Measurements from ENCODE around the gene PRKAG2.
A peak's percentile ranks its signal among the peaks of the same experiment; 100 is the strongest.

The PRKAG2 gene

GRCh38 chr7:151840088-151840910 is 36.6 kb downstream of the PRKAG2 start:
- DNase-seq (ENCODE audit: low read depth): no peak
- TF ChIP-seq CTCF (IDR thresholded peaks at IDR 0.05; ENCODE audit: low read depth, low read length) (no peak), MAX (IDR thresholded peaks at IDR 0.05; ENCODE audit: low read depth, low read length) (no peak), POLR2A (IDR thresholded peaks at IDR 0.05; ENCODE audit: extremely low read depth, insufficient read length) (no peak), MYC (IDR thresholded peaks at IDR 0.05; ENCODE audit: low read depth, low read length) (no peak)
- H3K4me3 ChIP-seq (ENCODE audit: low read depth, low read length): no peak overlapping the region

- peak; percentile 24 for DNase-seq (ENCODE audit: low read depth)
- peak overlapping the region; percentile 21 for H3K4me3 ChIP-seq (ENCODE audit: low read depth, low read length)
- TF ChIP-seq CTCF (IDR thresholded peaks at IDR 0.05; ENCODE audit: low read depth, low read length): no peak
- 0 out of 2 replicates have a peak, but pooled peaks have one; percentile 5 for TF ChIP-seq MAX (IDR thresholded peaks at IDR 0.05; ENCODE audit: low read depth, low read length)
Measured at GRCh38 chr7:151839451-151839921, 37.4 kb downstream of the PRKAG2 start.

- H3K4me3 ChIP-seq (ENCODE audit: low read depth, low read length): peak overlapping the region; percentile 21
- TF ChIP-seq MYC (IDR thresholded peaks at IDR 0.05; ENCODE audit: low read depth, low read length) (peak; percentile 74), POLR2A (IDR thresholded peaks at IDR 0.05; ENCODE audit: extremely low read depth, insufficient read length) (no peak), CTCF (IDR thresholded peaks at IDR 0.05; ENCODE audit: low read depth, low read length) (no peak), MAX (IDR thresholded peaks at IDR 0.05; ENCODE audit: low read depth, low read length) (peak; percentile 76)
- peak; percentile 75 for DNase-seq (ENCODE audit: low read depth)
Measured at GRCh38 chr7:151838861-151839381, 38.0 kb downstream of the PRKAG2 start.

- TF ChIP-seq POLR2A (IDR thresholded peaks at IDR 0.05; ENCODE audit: extremely low read depth, insufficient read length) (no peak), MAX (IDR thresholded peaks at IDR 0.05; ENCODE audit: low read depth, low read length) (no peak), MYC (IDR thresholded peaks at IDR 0.05; ENCODE audit: low read depth, low read length) (no peak), CTCF (IDR thresholded peaks at IDR 0.05; ENCODE audit: low read depth, low read length) (no peak)
- DNase-seq (ENCODE audit: low read depth): peak; percentile 30
- no peak overlapping the region for H3K4me3 ChIP-seq (ENCODE audit: low read depth, low read length)
Measured at GRCh38 chr7:151838072-151838471, 38.8 kb downstream of the PRKAG2 start.

- TF ChIP-seq MYC (IDR thresholded peaks at IDR 0.05; ENCODE audit: low read depth, low read length) (no peak), CTCF (IDR thresholded peaks at IDR 0.05; ENCODE audit: low read depth, low read length) (no peak), MAX (IDR thresholded peaks at IDR 0.05; ENCODE audit: low read depth, low read length) (no peak), POLR2A (IDR thresholded peaks at IDR 0.05; ENCODE audit: extremely low read depth, insufficient read length) (no peak)
- no peak overlapping the region for H3K4me3 ChIP-seq (ENCODE audit: low read depth, low read length)
- DNase-seq (ENCODE audit: low read depth): no peak
Measured at GRCh38 chr7:151837285-151838042, 39.5 kb downstream of the PRKAG2 start.

All from NB4 (cell line).